Keratinocyte (primary cell): Measurements from ENCODE around the gene CDH13.

Source experiments
- EZH2 ChIP-seq: IDR thresholded peaks from one replicate; pipeline ENCODE4 v1.6.1; 2012; ENCODE audit warnings: inconsistent platforms, mild to moderate bottlenecking, low read length, moderate library complexity
- TF ChIP-seq, protein P1 (sequence below), 3 experiments: IDR thresholded peaks in 1 of 3; conservative IDR thresholded peaks in 1 of 3; optimal IDR thresholded peaks in 1 of 3; 2 replicates in 2 of 3; 3 replicates in 1 of 3; pipeline versions ENCODE3 to v1.5.1; 2011; ENCODE audit warnings: low read length in 3 of 3, mild to moderate bottlenecking in 3 of 3, moderate library complexity in 2 of 3, control low read depth in 1 of 3, inconsistent platforms in 1 of 3; ENCODE audit not compliant: insufficient read depth in 2 of 3; ENCODE audit errors: extremely low read depth in 1 of 3

- no peak for TF ChIP-seq EZH2
- TF ChIP-seq, protein P1, sequence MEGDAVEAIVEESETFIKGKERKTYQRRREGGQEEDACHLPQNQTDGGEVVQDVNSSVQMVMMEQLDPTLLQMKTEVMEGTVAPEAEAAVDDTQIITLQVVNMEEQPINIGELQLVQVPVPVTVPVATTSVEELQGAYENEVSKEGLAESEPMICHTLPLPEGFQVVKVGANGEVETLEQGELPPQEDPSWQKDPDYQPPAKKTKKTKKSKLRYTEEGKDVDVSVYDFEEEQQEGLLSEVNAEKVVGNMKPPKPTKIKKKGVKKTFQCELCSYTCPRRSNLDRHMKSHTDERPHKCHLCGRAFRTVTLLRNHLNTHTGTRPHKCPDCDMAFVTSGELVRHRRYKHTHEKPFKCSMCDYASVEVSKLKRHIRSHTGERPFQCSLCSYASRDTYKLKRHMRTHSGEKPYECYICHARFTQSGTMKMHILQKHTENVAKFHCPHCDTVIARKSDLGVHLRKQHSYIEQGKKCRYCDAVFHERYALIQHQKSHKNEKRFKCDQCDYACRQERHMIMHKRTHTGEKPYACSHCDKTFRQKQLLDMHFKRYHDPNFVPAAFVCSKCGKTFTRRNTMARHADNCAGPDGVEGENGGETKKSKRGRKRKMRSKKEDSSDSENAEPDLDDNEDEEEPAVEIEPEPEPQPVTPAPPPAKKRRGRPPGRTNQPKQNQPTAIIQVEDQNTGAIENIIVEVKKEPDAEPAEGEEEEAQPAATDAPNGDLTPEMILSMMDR (optimal IDR thresholded peaks at IDR 0.05 in 1 of 3, IDR thresholded peaks at IDR 0.05 in 1 of 3, conservative IDR thresholded peaks at IDR 0.05 in 1 of 3; ENCODE audit: extremely low read depth in 1 of 3, insufficient read depth in 2 of 3, low read length in 3 of 3), result no peak
These were observed 179.1 kb downstream of the CDH13 start for GRCh38 chr16:82805866-82806265.
